Peyer's patch (tissue), 4 donors: ENCODE measurements around the gene SPRR1A.

ENCODE experiments used
- POLR2A ChIP-seq, 2 donors: fragments of 450-650 bp; IDR thresholded peaks; one replicate each; pipeline ENCODE4 v1.5.1; 2017; ENCODE audit warnings: antibody characterized with exemption in 2 of 2, mild to moderate bottlenecking in 2 of 2, moderate library complexity in 2 of 2
- TF ChIP-seq, protein P1 (sequence below), 6 experiments: fragments of 450-650 bp in 4 of 6; fragments of 200-600 bp in 2 of 6; sonication (generic) in 1 of 6; IDR thresholded peaks; one replicate each; pipeline ENCODE4 v1.5.1; 2017 to 2019; ENCODE audit warnings: antibody characterized with exemption in 6 of 6, mild to moderate bottlenecking in 3 of 6, moderate library complexity in 1 of 6

GRCh38 chr1:152996633-152997400 lies 12.9 kb downstream of the SPRR1A start:
- TF ChIP-seq, protein P1, sequence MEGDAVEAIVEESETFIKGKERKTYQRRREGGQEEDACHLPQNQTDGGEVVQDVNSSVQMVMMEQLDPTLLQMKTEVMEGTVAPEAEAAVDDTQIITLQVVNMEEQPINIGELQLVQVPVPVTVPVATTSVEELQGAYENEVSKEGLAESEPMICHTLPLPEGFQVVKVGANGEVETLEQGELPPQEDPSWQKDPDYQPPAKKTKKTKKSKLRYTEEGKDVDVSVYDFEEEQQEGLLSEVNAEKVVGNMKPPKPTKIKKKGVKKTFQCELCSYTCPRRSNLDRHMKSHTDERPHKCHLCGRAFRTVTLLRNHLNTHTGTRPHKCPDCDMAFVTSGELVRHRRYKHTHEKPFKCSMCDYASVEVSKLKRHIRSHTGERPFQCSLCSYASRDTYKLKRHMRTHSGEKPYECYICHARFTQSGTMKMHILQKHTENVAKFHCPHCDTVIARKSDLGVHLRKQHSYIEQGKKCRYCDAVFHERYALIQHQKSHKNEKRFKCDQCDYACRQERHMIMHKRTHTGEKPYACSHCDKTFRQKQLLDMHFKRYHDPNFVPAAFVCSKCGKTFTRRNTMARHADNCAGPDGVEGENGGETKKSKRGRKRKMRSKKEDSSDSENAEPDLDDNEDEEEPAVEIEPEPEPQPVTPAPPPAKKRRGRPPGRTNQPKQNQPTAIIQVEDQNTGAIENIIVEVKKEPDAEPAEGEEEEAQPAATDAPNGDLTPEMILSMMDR (IDR thresholded peaks at IDR 0.05), result no peak
- no peak for TF ChIP-seq POLR2A (IDR thresholded peaks at IDR 0.05)
